Effector CD4-positive, alpha-beta T cell (primary cell): ENCODE data around the gene PLXDC2.
"Not testable (repeated sequence)": the region's sequence is repeated elsewhere in the genome, so short reads cannot be mapped to it uniquely, and the experiment has no call there.

Source experiments
- DNase-seq: peaks from one replicate; pipeline ENCODE4 v3.0.0-alpha.2; 2020

The PLXDC2 gene

DNA sequence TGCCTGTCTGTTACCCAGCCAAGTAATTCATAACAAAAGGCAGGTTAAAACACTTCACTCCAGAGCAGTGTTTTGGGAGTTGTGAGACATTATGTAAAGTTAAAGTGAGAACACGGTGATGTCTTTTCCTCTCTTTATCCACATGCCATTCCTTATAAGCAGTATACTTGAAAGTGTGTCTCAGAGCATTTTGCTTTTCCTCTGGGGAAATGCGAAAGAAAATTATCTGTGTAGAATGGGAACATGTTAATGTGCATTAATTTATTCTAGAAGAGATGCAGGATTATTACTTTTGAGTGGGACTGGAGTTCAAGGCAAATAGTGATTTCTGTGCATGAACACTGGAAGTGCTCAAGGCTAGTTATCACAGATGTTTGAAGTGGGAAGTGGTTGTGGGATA lies 170.4 kb downstream of the PLXDC2 start:
- no peak for DNase-seq

- DNase-seq, result no peak
Measured at GRCh38 chr10:19987931-19988330, 171.7 kb downstream of the PLXDC2 start.

DNA sequence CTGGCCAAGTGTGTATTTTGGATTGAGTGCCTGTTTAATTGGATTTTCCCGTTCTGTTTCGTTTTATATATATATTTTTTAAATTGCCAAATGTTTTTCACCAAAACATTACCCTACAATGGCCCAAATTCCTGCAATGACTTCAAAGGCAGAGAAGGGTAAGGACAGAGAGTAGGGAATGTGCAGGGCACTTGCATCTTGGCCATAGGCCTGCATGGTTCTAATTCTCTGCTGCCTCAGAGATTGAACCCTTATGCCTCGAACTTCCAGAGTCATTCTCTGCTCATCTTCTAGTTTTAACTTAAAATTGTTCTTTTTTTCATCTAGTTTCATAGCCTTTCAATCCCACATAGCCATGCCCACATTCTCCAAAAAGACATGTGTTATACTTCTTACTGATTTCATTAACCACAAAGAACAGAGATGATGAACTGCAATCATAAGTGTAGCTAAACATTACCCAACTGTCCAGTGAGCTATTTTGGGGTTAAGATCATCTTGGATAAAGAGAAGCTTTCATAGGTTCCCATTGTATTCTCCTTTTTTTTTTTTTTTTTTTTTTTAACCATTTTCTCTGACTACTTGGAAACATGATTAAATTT lies 177.6 kb downstream of the PLXDC2 start:
- DNase-seq, result no peak

DNA sequence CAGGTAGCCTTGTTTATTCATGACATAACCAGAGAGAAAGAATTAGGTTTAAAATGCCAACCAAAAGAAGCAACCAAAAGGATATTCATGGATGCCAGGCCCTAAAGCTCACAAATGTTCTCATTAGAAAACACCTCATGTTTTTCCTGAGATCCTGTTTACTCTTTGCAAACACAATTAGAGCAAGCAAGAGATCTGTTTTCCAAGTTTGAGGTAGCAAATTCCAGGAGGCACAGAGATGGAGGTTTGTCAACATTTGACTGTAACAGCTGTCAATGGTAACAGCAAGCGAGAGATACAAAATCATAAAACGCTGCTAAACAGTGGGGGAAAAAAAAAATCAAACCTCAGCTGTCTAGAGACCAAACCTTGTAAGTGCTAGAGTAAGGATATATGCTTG lies 182.2 kb downstream of the PLXDC2 start:
- no peak for DNase-seq

DNA sequence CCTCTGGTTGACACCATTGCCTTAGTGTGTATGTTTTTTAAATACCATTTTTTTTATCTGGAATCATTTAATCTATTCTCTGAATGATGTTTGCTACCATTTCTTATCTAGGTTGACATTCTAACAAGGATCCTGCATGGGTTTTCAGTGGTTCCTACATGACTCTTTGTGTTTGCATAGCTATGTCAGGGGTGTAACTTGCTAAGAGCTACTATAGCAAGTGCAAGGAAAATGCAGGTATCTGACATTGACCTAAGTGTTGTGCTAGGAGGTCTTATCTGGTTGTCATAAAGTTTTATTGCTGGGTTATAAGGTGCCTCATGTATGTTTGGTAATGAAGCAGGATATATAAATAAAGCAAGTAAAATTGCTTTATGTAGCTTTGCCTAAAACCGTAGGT lies 183.2 kb downstream of the PLXDC2 start:
- DNase-seq, result no peak

- not testable (repeated sequence) for DNase-seq
Measured at GRCh38 chr10:20002026-20002425, 185.8 kb downstream of the PLXDC2 start.

GRCh38 chr10:20002657-20003056 lies 186.4 kb downstream of the PLXDC2 start:
- no peak for DNase-seq

GRCh38 chr10:20004087-20004523 lies 187.9 kb downstream of the PLXDC2 start:
- DNase-seq, result no peak

GRCh38 chr10:20005638-20006037 lies 189.4 kb downstream of the PLXDC2 start:
- DNase-seq, result no peak

- DNase-seq, result no peak
Measured at GRCh38 chr10:20006169-20006870, 190.1 kb downstream of the PLXDC2 start.

GRCh38 chr10:20007426-20007825 lies 191.2 kb downstream of the PLXDC2 start:
- DNase-seq, result no peak

- DNase-seq, result no peak
Measured at GRCh38 chr10:20013991-20014750, 197.9 kb downstream of the PLXDC2 start.

GRCh38 chr10:20017961-20018360 lies 201.7 kb downstream of the PLXDC2 start:
- DNase-seq, result no peak

- no peak for DNase-seq
Measured at GRCh38 chr10:20020677-20021076, 204.4 kb downstream of the PLXDC2 start.

DNA sequence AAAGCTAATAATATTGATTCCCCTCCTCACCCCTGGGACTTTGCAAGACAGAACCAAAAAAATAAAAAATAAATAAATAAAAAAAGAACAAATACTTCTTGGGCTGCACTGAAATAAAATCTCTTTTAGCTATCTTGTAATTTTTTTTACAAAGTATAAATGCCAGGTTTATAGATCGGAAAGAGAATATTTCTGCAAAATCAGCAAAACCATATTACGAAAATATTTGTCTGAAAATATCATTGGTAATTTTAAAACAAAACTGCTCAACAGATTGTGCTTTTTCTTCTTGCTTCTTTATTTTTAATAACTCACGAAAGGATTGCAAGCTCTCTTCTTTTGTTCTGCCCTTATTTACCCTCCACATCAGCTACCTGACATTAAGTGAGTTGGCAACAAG lies 213.3 kb downstream of the PLXDC2 start:
- DNase-seq, result no peak

DNA sequence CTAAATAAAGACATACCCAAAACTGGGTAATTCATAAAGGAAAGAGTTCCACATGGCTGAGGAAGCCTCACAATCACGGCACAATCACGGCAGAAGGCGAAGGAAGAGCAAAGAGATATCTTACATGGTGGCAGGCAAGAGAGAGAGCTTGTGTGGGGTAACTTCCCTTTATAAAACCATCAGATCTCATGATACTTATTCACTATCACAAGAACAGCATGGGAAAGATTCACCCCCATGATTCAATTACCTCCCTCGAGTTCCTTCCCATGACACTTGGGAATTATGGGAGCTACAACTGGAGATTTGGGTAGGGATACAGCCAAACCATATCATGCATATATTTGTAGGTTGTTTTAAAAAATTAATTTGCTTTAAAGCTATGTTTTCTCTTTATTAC lies 217.2 kb downstream of the PLXDC2 start:
- no peak for DNase-seq

DNA sequence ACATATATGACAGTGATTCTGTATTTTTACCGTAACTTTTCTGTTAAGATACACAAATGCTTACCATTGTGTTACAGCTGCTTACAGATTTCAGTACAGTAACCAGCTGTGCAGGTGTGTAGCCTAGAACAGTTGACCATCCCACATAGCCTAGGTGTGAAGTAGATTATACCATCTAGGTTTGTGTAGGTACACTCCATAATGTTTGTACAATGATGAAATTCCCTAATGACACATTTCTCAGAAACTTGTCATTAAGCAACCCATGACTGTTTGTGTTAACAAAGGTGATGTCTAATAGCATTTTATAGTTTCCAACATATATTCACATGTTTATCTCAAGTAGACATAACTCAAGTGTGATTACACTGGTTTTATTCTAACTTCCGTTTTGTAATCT lies 218.5 kb downstream of the PLXDC2 start:
- no peak for DNase-seq

GRCh38 chr10:20040012-20040411 lies 223.8 kb downstream of the PLXDC2 start:
- DNase-seq, result no peak

DNA sequence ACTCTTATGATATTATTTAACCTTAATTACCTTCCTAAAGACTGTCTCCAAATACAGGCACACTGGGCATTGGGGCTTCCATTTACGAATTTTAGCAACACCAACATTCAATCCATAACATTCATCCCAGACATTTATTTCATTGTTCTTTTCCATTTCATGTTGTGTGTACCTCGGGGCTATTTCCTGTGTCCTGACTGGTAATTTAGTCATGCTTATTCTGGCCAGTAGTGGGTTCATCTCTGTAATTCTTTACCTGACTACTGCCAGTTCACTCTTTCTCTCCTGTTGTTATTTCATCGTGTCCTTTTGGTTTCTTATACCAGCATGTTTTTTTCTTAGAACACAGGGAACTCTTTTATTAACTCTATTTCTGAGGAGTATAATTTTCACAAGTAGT lies 225.7 kb downstream of the PLXDC2 start:
- no peak for DNase-seq

DNA sequence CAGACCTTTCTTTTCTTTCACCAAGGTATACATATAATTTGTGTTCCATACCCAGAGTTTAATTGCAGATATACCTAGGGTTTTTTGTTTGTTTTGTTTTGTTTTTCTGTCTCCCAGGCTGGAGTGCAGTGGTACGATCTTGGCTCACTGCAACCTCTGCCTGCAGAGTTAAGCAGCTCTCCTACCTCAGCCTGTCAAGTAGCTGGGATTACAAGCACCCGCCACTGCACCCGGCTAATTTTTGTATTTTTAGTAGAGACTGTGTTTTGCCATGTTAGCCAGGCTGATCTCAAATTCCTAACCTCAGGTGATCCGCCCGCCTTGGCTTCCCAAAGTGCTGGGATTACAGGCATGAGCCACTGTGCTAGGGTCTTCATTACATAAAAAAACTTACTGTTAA lies 228.9 kb downstream of the PLXDC2 start:
- not testable (repeated sequence) for DNase-seq

- DNase-seq, result no peak
Measured at GRCh38 chr10:20048161-20048560, 231.9 kb downstream of the PLXDC2 start.

GRCh38 chr10:20058135-20058534 lies 241.9 kb downstream of the PLXDC2 start:
- no peak for DNase-seq

DNA sequence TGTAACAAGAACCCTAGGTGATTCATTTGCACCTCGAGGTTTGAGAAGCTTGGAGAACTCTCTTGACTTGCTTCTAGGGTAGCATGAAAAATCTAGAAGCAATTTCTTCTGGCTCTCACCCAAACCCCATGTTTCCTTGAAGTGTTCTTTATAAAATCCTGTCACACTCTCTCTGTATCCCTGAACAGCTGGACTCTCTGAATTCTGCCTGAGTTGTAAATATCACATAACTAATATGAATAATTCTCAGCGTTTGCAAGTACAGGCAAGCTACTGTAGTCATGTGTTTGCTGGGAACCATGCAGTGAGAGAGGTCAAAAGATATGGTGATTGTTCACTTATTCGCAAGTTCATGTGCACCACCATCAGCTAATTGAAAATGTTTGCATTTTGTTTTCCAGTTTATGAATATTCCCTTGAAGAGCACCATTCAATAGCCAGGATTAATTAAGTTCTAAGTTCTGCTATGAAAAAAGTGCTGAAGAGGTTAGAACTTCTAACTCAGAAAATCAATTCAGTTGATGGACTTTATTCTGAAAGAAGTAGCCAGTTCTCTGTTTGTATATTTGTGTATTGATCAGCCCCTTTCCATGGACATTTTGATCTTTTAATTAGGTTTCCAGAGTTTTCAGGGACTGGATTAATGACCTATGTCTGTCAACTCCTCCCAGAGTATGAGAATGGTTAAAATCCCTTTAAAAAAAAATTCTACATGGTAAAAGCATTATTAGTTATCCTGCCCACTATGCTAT lies 243.0 kb downstream of the PLXDC2 start:
- no peak for DNase-seq
